Panc1 (cell line): ENCODE data around the gene ARHGAP6.

ENCODE experiments used
- POLR2AphosphoS5 ChIP-seq: IDR thresholded peaks from 2 replicates; pipeline ENCODE4 v1.6.1; 2012; ENCODE audit warnings: mild to moderate bottlenecking, low read depth, low read length, moderate library complexity
- TCF7L2 ChIP-seq: IDR thresholded peaks from 2 replicates; pipeline ENCODE4 v1.6.1; 2011; ENCODE audit warnings: mild to moderate bottlenecking, low read depth, low read length, inconsistent platforms
- TF ChIP-seq, protein P1 (sequence below): fragments of 450-650 bp; IDR thresholded peaks from 2 replicates; pipeline ENCODE4 v1.5.1; 2017; ENCODE audit warnings: mild to moderate bottlenecking
- TF ChIP-seq, protein P2 (sequence below), 2 experiments: IDR thresholded peaks; 2 replicates each; pipeline ENCODE4 v1.6.1; 2011 to 2012; ENCODE audit warnings: low read depth in 2 of 2, control low read depth in 1 of 2, low read length in 1 of 2, mild to moderate bottlenecking in 1 of 2, moderate library complexity in 1 of 2; ENCODE audit not compliant: insufficient read depth in 1 of 2

DNA sequence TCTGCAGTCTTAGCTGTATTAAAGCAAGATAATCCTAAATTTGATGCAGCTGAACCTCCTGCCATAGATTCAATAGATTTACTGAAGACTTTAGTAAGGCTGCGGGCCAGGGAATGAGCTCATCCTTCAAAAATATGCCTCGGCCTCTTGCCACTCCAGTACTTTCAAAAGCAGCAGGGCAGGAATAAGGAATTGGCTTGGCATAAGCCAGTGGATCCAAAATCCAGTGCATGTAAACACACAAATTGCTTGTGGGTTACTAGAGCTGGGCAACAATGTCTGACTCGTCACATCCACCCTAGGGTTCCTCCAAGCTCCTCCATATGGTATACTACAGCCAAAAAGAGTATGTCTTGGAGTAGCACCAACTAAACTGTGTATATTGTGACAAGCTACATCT is 207.6 kb downstream of the ARHGAP6 start:
- TF ChIP-seq TCF7L2 (no peak), POLR2AphosphoS5 (no peak)
- TF ChIP-seq, protein P1, sequence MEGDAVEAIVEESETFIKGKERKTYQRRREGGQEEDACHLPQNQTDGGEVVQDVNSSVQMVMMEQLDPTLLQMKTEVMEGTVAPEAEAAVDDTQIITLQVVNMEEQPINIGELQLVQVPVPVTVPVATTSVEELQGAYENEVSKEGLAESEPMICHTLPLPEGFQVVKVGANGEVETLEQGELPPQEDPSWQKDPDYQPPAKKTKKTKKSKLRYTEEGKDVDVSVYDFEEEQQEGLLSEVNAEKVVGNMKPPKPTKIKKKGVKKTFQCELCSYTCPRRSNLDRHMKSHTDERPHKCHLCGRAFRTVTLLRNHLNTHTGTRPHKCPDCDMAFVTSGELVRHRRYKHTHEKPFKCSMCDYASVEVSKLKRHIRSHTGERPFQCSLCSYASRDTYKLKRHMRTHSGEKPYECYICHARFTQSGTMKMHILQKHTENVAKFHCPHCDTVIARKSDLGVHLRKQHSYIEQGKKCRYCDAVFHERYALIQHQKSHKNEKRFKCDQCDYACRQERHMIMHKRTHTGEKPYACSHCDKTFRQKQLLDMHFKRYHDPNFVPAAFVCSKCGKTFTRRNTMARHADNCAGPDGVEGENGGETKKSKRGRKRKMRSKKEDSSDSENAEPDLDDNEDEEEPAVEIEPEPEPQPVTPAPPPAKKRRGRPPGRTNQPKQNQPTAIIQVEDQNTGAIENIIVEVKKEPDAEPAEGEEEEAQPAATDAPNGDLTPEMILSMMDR = no peak
- TF ChIP-seq, protein P2, sequence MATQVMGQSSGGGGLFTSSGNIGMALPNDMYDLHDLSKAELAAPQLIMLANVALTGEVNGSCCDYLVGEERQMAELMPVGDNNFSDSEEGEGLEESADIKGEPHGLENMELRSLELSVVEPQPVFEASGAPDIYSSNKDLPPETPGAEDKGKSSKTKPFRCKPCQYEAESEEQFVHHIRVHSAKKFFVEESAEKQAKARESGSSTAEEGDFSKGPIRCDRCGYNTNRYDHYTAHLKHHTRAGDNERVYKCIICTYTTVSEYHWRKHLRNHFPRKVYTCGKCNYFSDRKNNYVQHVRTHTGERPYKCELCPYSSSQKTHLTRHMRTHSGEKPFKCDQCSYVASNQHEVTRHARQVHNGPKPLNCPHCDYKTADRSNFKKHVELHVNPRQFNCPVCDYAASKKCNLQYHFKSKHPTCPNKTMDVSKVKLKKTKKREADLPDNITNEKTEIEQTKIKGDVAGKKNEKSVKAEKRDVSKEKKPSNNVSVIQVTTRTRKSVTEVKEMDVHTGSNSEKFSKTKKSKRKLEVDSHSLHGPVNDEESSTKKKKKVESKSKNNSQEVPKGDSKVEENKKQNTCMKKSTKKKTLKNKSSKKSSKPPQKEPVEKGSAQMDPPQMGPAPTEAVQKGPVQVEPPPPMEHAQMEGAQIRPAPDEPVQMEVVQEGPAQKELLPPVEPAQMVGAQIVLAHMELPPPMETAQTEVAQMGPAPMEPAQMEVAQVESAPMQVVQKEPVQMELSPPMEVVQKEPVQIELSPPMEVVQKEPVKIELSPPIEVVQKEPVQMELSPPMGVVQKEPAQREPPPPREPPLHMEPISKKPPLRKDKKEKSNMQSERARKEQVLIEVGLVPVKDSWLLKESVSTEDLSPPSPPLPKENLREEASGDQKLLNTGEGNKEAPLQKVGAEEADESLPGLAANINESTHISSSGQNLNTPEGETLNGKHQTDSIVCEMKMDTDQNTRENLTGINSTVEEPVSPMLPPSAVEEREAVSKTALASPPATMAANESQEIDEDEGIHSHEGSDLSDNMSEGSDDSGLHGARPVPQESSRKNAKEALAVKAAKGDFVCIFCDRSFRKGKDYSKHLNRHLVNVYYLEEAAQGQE (IDR thresholded peaks at IDR 0.05; ENCODE audit: insufficient read depth in 1 of 2, low read depth in 2 of 2, low read length in 1 of 2) = no peak
